Ovary (tissue), 9 donors: ENCODE results near the gene TMEM217. TPM values are rescaled to one million over a fixed set of nuclear protein-coding genes. Genes with fewer than 3 reads are reported as not detected.
A peak's percentile ranks its signal among the peaks of the same experiment; 100 is the strongest.

ENCODE experiments used
- DNase-seq, 5 donors: peaks; one replicate each; pipeline ENCODE4 v3.0.0-alpha.2; 2019 to 2020
- H3K27ac ChIP-seq, 2 donors: fragments of 200-600 bp; one replicate each; pipeline versions ENCODE4 v1.5.1 to v1.8.0; 2019 to 2022
- H3K27me3 ChIP-seq: fragments of 200-600 bp; one replicate; pipeline ENCODE4 v1.8.0; 2022
- H3K36me3 ChIP-seq: fragments of 200-600 bp; sonication (generic); one replicate; pipeline ENCODE4 v1.5.1; 2019
- H3K4me1 ChIP-seq: one replicate; pipeline ENCODE4 v1.8.1; 2013; ENCODE audit warnings: mild to moderate bottlenecking, moderate library complexity; ENCODE audit not compliant: insufficient read depth
- H3K4me3 ChIP-seq: fragments of 200-600 bp; sonication (generic); one replicate; pipeline ENCODE4 v1.5.1; 2017
- H3K9me3 ChIP-seq, 2 donors: fragments of 200-600 bp in 1 of 2; sonication (generic) in 1 of 2; one replicate each; pipeline versions ENCODE4 v1.5.1 to v1.8.1; 2013 to 2019; ENCODE audit warnings: mild to moderate bottlenecking in 1 of 2, moderate library complexity in 1 of 2
- EP300 ChIP-seq: sonication (generic); formaldehyde crosslinking; IDR thresholded peaks from one replicate; pipeline ENCODE4 v1.6.1; 2017; ENCODE audit warnings: antibody characterized with exemption
- POLR2A ChIP-seq: fragments of 450-650 bp; IDR thresholded peaks from one replicate; pipeline ENCODE4 v1.6.1; 2017; ENCODE audit warnings: antibody characterized with exemption, mild to moderate bottlenecking, moderate library complexity
- WGBS, 3 donors: extraction: QIAGEN DNeasy Blood & Tissue Kit in 1 of 3; methylation state at CpG; one replicate each; pipeline versions ENCODE4 v1.1.5 to v1.1.7; 2013 to 2017; 5-methylcytosine and 5-hydroxymethylcytosine counted together
- intact Hi-C, 4 donors: fragments of 100-400 bp; cut with DNase I; formaldehyde crosslinking; loops; one replicate each; pipeline versions ENCODE4 v1.11.0 to v1.15.1; 2022 to 2023
- polyA plus RNA-seq, 2 donors: library from polyadenylated mRNA; stranded (reverse); fragments of 200-250 nt in 1 of 2; fragments of 350-450 nt in 1 of 2; fragmentation: Illumina TruSeq in 1 of 2; extraction: RNeasy Lipid Tissue Mini Kit (QIAGEN cat#74804) in 1 of 2; gene quantifications; one replicate each; pipeline ENCODE4 v1.2.3, GENCODE V29; 2013 to 2014
- total RNA-seq, 7 donors: library from RNA; depleted of rRNA in 2 of 7; stranded (reverse); fragments of >200 nt in 2 of 7; fragmentation: NEBNext Ultra II Directional in 3 of 7; extraction: Animal tissue kit (Norgen Biotek cat#: 25700) in 3 of 7; gene quantifications; one replicate each; pipeline versions ENCODE4 v1.1.0 to v1.2.4, GENCODE V29; 2016 to 2023
- TF ChIP-seq, protein P1 (sequence below), 3 donors: fragments of 450-650 bp in 2 of 3; fragments of 200-600 bp in 1 of 3; IDR thresholded peaks; one replicate each; pipeline versions ENCODE4 v1.5.1 to v1.8.0; 2016 to 2022; ENCODE audit warnings: antibody characterized with exemption in 3 of 3, mild to moderate bottlenecking in 1 of 3
- donor health status: DM: no; HTN: no; CAD: no; lungs with moderate emphysema.
- donor health status: DM: no; HTN: no; CAD: no.
- donor health status: Bipolar disorder and iron deficiency.
- donor health status: DM: yes; HTN: yes; CAD: no.
- donor health status: DM: no; HTN: no; CAD: no.
- donor health status: DM: yes; HTN: yes; CAD: no.

Gene TMEM217
- total and polyA plus RNA-seq, 9 donors, result 0.39 to 4.6 (median 1.5) TPM

- TF ChIP-seq EP300, result no peak
- TF ChIP-seq, protein P1, sequence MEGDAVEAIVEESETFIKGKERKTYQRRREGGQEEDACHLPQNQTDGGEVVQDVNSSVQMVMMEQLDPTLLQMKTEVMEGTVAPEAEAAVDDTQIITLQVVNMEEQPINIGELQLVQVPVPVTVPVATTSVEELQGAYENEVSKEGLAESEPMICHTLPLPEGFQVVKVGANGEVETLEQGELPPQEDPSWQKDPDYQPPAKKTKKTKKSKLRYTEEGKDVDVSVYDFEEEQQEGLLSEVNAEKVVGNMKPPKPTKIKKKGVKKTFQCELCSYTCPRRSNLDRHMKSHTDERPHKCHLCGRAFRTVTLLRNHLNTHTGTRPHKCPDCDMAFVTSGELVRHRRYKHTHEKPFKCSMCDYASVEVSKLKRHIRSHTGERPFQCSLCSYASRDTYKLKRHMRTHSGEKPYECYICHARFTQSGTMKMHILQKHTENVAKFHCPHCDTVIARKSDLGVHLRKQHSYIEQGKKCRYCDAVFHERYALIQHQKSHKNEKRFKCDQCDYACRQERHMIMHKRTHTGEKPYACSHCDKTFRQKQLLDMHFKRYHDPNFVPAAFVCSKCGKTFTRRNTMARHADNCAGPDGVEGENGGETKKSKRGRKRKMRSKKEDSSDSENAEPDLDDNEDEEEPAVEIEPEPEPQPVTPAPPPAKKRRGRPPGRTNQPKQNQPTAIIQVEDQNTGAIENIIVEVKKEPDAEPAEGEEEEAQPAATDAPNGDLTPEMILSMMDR (IDR thresholded peaks at IDR 0.05), result no peak
- no peak for TF ChIP-seq POLR2A
- Histone ChIP-seq H3K4me1 (peaks cover 9% of the 10 kb centered on the region), H3K4me3 (no peak overlapping the region), H3K36me3 (no peaks in the 10 kb centered on the region), H3K27ac (peak overlapping the region in 1 of 2 donors; percentile 92), H3K9me3 (no peaks in the 10 kb centered on the region), H3K27me3 (no peaks in the 10 kb centered on the region)
- 30 to 33% (median 30%) methylated on average over 1 of the region's 1 CpG for WGBS, 3 donors
- intact Hi-C loops, result no loop called here
- DNase-seq, result peak in 1 of 5 donors; percentile 34
These were observed 19.6 kb downstream of the TMEM217 start for GRCh38 chr6:37238381-37238780.

DNA sequence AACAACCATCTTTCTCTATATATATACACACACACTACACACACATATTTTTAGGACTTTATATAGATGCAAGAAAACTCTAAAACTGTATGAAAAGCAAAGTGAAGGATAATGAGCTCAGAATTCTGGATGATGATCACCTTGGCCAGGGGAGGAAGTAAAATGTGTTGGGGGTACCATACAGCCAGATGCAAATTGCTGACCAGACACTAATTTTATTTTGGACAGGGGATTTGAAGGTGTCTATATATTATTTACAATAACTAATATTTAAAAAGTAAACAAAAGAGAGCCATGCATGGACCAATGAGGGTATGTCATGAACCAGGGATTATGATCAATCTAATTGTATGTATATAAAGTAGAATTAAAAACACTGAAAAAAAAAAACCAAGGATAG is 20.2 kb downstream of the TMEM217 start:
- Histone ChIP-seq H3K4me3 (no peak overlapping the region), H3K9me3 (no peaks in the 10 kb centered on the region), H3K36me3 (no peaks in the 10 kb centered on the region), H3K27me3 (no peaks in the 10 kb centered on the region), H3K4me1 (peaks cover 9% of the 10 kb centered on the region), H3K27ac (no peak overlapping the region)
- DNase-seq, result no peak
- intact Hi-C loops, result no loop called here
- TF ChIP-seq EP300 (no peak), POLR2A (no peak)
- TF ChIP-seq, protein P1 (IDR thresholded peaks at IDR 0.05), result no peak

DNA sequence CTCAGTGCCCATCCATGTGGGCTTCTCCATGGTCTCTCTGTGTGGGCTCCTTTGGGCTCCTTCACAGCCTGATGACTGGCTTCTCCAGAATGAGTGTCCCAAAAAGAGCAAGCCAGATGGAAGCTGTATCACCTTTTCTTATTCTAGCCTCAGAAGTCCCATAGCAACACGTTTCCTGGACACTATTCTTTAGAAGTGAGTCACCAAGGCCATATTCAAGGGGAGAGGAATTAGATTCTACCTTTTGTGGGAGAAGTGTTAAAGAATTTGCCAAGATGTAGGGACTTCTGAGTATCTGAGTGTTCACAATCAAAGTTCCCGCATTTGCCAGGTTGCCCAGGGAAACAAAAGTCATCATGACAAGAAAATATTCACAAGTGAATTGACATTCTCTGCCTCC is 21.0 kb downstream of the TMEM217 start:
- Histone ChIP-seq H3K36me3 (no peaks in the 10 kb centered on the region), H3K27ac (no peak overlapping the region), H3K4me3 (no peak overlapping the region), H3K9me3 (no peaks in the 10 kb centered on the region), H3K27me3 (no peaks in the 10 kb centered on the region), H3K4me1 (peaks cover 9% of the 10 kb centered on the region)
- WGBS, 3 donors, result 67 to 75% (median 70%) methylated on average over 2 of the region's 2 CpGs
- TF ChIP-seq POLR2A, result no peak
- TF ChIP-seq, protein P1 (IDR thresholded peaks at IDR 0.05), result no peak
- intact Hi-C loops, result no loop called here
- no peak for DNase-seq

DNA sequence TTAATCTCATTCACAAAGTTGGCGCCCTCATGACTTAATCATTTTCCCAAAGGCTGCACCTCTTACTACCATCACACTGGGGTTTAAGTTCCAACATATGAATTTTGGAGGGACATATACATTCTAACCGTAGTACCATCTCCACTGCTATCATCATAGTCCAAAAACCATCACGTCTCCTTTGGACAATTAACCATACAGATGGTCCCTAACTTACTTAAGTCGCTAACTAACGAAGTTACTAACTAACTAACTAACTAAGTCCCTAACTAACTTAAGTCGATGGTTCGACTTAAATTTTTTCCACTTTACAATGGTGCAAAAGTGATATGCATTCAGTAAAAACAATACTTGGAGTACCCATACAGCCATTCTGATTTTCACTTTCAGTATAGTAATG is 24.4 kb downstream of the TMEM217 start:
- intact Hi-C loops, result no loop called here
- H3K36me3 ChIP-seq, result no peaks in the 10 kb centered on the region
- no peaks in the 10 kb centered on the region for H3K9me3 ChIP-seq
- no peaks in the 10 kb centered on the region for H3K27me3 ChIP-seq
- no peaks in the 10 kb centered on the region for H3K4me1 ChIP-seq
- TF ChIP-seq, protein P1 (IDR thresholded peaks at IDR 0.05), result no peak
- no peak for TF ChIP-seq EP300
- no peak for TF ChIP-seq POLR2A
- H3K4me3 ChIP-seq, result no peak overlapping the region
- H3K27ac ChIP-seq, result no peak overlapping the region
- DNase-seq, result no peak
- WGBS, 3 donors, result 83 to 96% (median 92%) methylated on average over 7 of the region's 7 CpGs
